Upper lobe of right lung (tissue), 1 donor: ENCODE data around the gene C1QTNF1. TPM values are rescaled to one million over a fixed set of nuclear protein-coding genes. Genes with fewer than 3 reads are reported as not detected.
"Not testable (repeated sequence)": the region's sequence is repeated elsewhere in the genome, so short reads cannot be mapped to it uniquely, and the experiment has no call there.

ENCODE experiments used
- ATAC-seq: fragments of 200-7000 bp; cut with Tn5 transposase; one replicate; pipeline ENCODE4 v1.9.1; 2020; ENCODE audit warnings: mild to moderate bottlenecking, moderate library complexity
- DNase-seq: peaks from one replicate; pipeline ENCODE4 v3.0.0-alpha.2; 2020
- H3K27ac ChIP-seq: fragments of 200-600 bp; one replicate; pipeline ENCODE4 v1.8.0; 2022
- H3K27me3 ChIP-seq: fragments of 200-600 bp; one replicate; pipeline ENCODE4 v1.8.0; 2022; ENCODE audit warnings: mild to moderate bottlenecking
- H3K36me3 ChIP-seq: fragments of 200-600 bp; one replicate; pipeline ENCODE4 v1.8.0; 2022
- H3K4me1 ChIP-seq: fragments of 200-600 bp; one replicate; pipeline ENCODE4 v1.8.0; 2022
- H3K4me3 ChIP-seq: fragments of 200-600 bp; one replicate; pipeline ENCODE4 v1.8.0; 2022; ENCODE audit warnings: mild to moderate bottlenecking
- H3K9me3 ChIP-seq: fragments of 200-600 bp; one replicate; pipeline ENCODE4 v1.8.0; 2022
- CTCF ChIP-seq: fragments of 200-600 bp; IDR thresholded peaks from one replicate; pipeline ENCODE4 v1.8.0; 2022; ENCODE audit warnings: antibody characterized with exemption
- intact Hi-C: fragments of 100-400 bp; cut with DNase I; formaldehyde crosslinking; loops from one replicate; pipeline ENCODE4 v1.11.0; 2022
- total RNA-seq: library from RNA; stranded (reverse); fragmentation: NEBNext Ultra II Directional; extraction: Animal tissue kit (Norgen Biotek cat#: 25700); gene quantifications from one replicate; pipeline ENCODE4 v1.2.1, GENCODE V29; 2021
- donor health status: DM: no; HTN: yes; CAD: no; lungs with severe emphysema.

C1QTNF1 gene
- total RNA-seq, 1 donor from 2014 or later, result 28.3 TPM

- no peak overlapping the region for H3K27ac ChIP-seq
- H3K4me3 ChIP-seq, result no peak overlapping the region
- H3K27me3 ChIP-seq, result no peaks in the 10 kb centered on the region
- peaks cover 7% of the 10 kb centered on the region for H3K4me1 ChIP-seq
- peaks cover 3% of the 10 kb centered on the region for H3K36me3 ChIP-seq
- DNase-seq, result peak; percentile 61
- ATAC-seq, result no peak
- no peaks in the 10 kb centered on the region for H3K9me3 ChIP-seq
- intact Hi-C loops, result no loop called here
- no peak for TF ChIP-seq CTCF
Observed at GRCh38 chr17:79072544-79072943, 48.6 kb downstream of the C1QTNF1 start.

DNA sequence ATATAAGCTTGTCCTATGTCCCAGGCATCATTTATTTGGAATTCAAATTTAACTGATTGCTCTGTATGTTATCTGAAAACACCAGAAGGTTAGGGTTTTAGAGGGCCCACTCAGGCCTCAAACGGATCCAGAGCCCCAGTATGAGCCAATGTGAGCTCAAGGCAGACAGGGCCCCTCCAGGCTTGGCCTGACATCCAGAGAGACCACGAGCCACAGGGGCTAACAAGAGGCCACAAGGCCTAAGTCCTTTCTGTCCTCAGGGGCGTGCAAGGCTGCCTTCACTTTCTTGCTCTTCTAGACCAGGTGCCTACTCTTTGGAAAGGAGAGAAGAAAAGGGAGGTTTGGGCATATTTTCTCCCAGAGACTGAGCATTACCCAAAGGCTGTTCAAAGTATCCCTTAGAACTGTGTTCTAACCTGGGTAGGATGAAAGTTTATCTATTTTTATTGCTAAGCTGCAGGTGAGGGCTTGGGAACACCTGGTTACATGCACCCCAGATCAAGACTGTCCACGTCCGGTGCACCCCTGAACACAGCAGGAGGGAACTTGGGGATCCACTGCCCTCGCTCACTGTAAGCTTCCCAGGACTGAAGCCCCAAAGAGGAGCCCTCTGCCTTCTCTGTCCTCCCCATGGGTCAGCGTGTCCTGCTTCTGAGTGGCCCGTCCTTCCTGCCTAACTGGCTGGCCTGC is 49.2 kb downstream of the C1QTNF1 start:
- peaks cover 7% of the 10 kb centered on the region for H3K4me1 ChIP-seq
- no peak overlapping the region for H3K4me3 ChIP-seq
- H3K27ac ChIP-seq, result no peak overlapping the region
- no peaks in the 10 kb centered on the region for H3K27me3 ChIP-seq
- no peak for TF ChIP-seq CTCF
- no peak for ATAC-seq
- no peaks in the 10 kb centered on the region for H3K9me3 ChIP-seq
- peaks cover 9% of the 10 kb centered on the region for H3K36me3 ChIP-seq
- intact Hi-C loops, result no loop called here
- DNase-seq, result peak; percentile 41

DNA sequence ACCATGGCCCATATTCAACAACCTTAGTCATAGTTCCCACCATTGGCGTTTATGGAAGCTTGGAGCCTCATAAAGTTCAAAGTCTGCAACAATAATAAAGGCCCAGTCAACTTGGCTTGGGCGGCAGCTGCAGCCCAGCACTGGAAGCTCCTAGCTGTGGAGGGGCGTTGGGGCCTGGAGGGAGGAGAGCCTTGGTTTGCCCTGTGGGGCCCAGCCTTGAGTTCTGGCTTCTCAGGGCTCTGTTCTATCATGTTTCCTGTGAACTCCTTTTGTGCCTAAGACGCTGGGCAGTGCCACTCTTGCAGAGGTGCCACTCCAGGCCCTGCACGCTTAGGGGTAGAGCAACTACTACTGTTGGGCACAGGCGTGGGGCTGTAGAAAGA is 49.7 kb downstream of the C1QTNF1 start:
- peak; percentile 47 for DNase-seq
- Histone ChIP-seq H3K9me3 (no peaks in the 10 kb centered on the region), H3K4me1 (peaks cover 7% of the 10 kb centered on the region), H3K27ac (no peak overlapping the region), H3K36me3 (peaks cover 15% of the 10 kb centered on the region), H3K27me3 (no peaks in the 10 kb centered on the region), H3K4me3 (no peak overlapping the region)
- TF ChIP-seq CTCF, result no peak
- ATAC-seq, result no peak
- intact Hi-C loops, result no loop called here

GRCh38 chr17:79074121-79074648 is 50.2 kb downstream of the C1QTNF1 start:
- H3K9me3 ChIP-seq, H3K4me1 ChIP-seq, DNase-seq, H3K27me3 ChIP-seq, intact Hi-C loops, ATAC-seq: not testable (repeated sequence)
- Histone ChIP-seq H3K4me3 (peak overlapping the region; percentile 84), H3K27ac (peak overlapping the region; percentile 36), H3K36me3 (peaks cover 20% of the 10 kb centered on the region)

GRCh38 chr17:79074649-79075445 is 50.9 kb downstream of the C1QTNF1 start, which contains the start of gene ENGASE:
Gene ENGASE (plus strand): TSS chr17:79074824. CDS start chr17:79074945, 121 bp downstream.
- Histone ChIP-seq H3K4me3 (peak within 1 kb of the TSS; percentile 84), H3K36me3 (peaks cover 26% of the 10 kb centered on the region), H3K9me3 (no peaks in the 10 kb centered on the region), H3K27ac (peak within 1 kb of the TSS; percentile 80), H3K4me1 (peaks cover 7% of the 10 kb centered on the region), H3K27me3 (no peaks in the 10 kb centered on the region)
- ATAC-seq (peak; percentile 98), DNase-seq (peak; percentile 99)
- no peak for TF ChIP-seq CTCF
- intact Hi-C loops, result no loop called here

GRCh38 chr17:79075446-79075750 is 51.4 kb downstream of the C1QTNF1 start:
- Histone ChIP-seq H3K9me3 (no peaks in the 10 kb centered on the region), H3K4me3 (peak overlapping the region; percentile 84), H3K36me3 (peaks cover 26% of the 10 kb centered on the region), H3K27ac (peak overlapping the region; percentile 80), H3K27me3 (no peaks in the 10 kb centered on the region), H3K4me1 (peaks cover 7% of the 10 kb centered on the region)
- DNase-seq (no peak), ATAC-seq (peak; percentile 10)
- intact Hi-C loops, result no loop called here
- no peak for TF ChIP-seq CTCF
